ENCODE measurements around the gene CD55.

Gene CD55

DNA sequence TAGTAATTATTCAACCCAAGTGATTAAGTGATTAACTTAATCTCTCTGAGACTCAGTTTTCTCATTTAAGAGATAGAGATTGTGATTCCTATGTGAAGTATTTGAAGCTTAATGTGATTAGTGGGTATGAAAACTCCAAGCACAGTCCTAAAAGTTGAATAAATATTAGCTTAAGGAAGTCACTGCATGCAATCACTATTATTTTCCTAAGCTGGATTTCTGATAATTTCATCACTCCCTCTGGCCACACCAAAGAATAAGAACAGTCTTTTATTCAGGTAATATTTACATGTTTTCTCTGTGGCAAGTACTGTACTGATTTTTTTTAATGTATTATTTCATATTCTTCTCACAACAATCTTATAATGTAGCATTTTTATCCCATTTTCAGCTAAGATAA lies 31.1 kb downstream of the CD55 start:
- H3K9me3 Mint-ChIP-seq: peaks cover 5% of the 10 kb centered on the region
- no peak overlapping the region for H3K27ac Mint-ChIP-seq
- no peaks in the 10 kb centered on the region for H3K27me3 Mint-ChIP-seq
- peaks cover 90% of the 10 kb centered on the region for H3K36me3 Mint-ChIP-seq (ENCODE audit: low read depth)
- H3K4me3 Mint-ChIP-seq: no peak overlapping the region
- H3K4me1 Mint-ChIP-seq (ENCODE audit: low read depth): peaks cover 92% of the 10 kb centered on the region

DNA sequence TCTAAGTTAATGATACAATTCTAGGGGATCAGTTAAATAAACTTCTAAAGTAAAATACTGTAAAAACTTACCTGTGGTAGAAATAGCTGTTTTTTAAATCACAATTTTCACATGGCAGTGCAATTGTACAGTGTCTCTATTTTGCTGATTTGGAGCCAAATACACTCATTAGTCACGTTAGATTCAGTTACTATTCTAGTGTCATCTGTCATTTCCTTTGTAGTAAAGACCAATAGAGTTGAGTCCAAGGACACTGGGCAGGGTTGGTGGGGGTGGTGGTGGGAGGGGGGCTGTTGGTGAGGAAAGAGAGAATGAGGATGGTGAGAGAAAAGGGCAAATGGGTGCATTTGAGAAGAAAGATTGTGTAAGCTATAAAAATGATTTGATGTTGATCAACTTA lies 33.6 kb downstream of the CD55 start:
- Mint-ChIP-seq H3K9me3 (peaks cover 5% of the 10 kb centered on the region), H3K27ac (peak overlapping the region; percentile 20), H3K27me3 (no peaks in the 10 kb centered on the region), H3K4me3 (no peak overlapping the region), H3K4me1 (ENCODE audit: low read depth) (peaks cover 90% of the 10 kb centered on the region), H3K36me3 (ENCODE audit: low read depth) (peaks cover 89% of the 10 kb centered on the region)

DNA sequence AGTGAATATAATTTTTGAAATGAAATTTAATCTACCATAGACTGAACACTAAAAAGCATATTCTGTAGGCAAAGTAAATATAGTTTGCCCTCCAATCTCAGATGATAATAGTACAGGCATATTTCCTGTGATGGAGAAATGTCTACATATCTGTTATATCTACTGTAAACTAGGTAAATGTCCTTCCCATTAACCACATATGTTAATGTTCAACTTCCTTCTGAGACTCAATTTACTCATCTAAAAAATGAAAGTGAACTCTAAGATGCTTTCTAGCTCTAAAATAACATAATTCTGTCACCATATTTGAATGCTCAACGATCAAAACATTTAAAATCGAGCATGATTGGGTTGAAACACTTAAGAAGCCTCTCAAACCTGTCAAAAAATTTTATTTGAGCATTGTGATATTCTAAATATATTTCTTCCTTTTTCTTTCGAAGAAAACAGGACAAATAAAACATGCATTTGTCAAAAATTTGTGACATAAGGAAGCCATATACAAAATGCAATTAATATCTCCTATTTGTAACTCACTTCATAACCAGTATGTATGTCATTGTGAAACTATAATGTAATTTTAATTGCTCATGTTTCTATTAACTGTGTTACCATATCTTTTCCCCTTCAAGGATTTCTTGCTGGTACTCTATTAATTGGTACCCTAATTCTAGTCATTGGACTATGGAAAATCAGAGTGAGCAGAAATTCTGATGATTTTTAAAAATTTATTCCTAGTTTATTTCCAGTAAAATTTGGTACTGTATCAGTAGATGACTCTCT lies 34.2 kb downstream of the CD55 start:
- no peaks in the 10 kb centered on the region for H3K27me3 Mint-ChIP-seq
- H3K36me3 Mint-ChIP-seq (ENCODE audit: low read depth): peaks cover 83% of the 10 kb centered on the region
- no peak overlapping the region for H3K4me3 Mint-ChIP-seq
- H3K9me3 Mint-ChIP-seq: peaks cover 5% of the 10 kb centered on the region
- H3K27ac Mint-ChIP-seq: no peak overlapping the region
- peaks cover 84% of the 10 kb centered on the region for H3K4me1 Mint-ChIP-seq (ENCODE audit: low read depth)

DNA sequence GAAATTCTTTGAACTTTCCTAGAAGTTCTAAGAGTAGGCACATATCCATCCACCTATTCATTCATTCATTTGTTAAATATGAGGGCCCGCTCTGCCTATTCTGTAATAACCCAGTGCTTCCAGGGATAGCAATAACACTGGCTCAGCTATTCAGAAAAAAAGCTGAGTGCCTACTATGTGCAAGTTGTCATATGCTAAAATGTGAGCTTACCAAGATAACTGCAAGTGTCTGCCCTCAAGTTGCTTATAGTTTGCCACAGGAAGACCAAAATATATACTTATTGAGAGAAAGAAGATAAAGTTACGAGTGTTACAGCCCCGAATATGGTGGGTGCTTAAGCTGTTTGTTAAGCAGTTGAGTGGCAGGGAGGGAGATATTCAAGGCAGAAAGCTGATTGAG lies 39.6 kb downstream of the CD55 start:
- peaks cover 37% of the 10 kb centered on the region for H3K4me1 Mint-ChIP-seq (ENCODE audit: low read depth)
- H3K4me3 Mint-ChIP-seq: no peak overlapping the region
- no peaks in the 10 kb centered on the region for H3K27me3 Mint-ChIP-seq
- peaks cover 35% of the 10 kb centered on the region for H3K36me3 Mint-ChIP-seq (ENCODE audit: low read depth)
- H3K9me3 Mint-ChIP-seq: no peaks in the 10 kb centered on the region
- H3K27ac Mint-ChIP-seq: no peak overlapping the region

DNA sequence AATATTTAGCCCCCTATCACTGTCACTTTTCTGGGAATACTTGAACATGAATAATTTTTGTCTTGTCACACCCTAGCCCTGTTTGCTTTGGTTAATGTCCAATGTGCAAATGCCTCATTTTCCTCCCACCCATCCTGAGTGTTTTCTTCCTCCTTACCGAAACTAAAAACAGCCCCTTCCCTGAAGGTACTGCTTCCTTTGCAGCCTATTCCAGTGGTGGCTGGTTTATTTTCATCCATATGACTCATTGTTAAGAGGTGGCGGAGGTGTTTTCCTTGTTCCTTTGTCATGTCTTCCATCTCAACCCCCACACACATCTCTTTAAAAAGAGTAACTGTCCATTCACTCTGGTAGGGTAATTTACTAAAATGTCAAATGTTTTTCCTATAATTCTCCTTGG lies 40.4 kb downstream of the CD55 start:
- Mint-ChIP-seq H3K36me3 (ENCODE audit: low read depth) (peaks cover 36% of the 10 kb centered on the region), H3K27ac (no peak overlapping the region), H3K27me3 (no peaks in the 10 kb centered on the region), H3K4me3 (no peak overlapping the region), H3K9me3 (no peaks in the 10 kb centered on the region), H3K4me1 (ENCODE audit: low read depth) (peaks cover 28% of the 10 kb centered on the region)

DNA sequence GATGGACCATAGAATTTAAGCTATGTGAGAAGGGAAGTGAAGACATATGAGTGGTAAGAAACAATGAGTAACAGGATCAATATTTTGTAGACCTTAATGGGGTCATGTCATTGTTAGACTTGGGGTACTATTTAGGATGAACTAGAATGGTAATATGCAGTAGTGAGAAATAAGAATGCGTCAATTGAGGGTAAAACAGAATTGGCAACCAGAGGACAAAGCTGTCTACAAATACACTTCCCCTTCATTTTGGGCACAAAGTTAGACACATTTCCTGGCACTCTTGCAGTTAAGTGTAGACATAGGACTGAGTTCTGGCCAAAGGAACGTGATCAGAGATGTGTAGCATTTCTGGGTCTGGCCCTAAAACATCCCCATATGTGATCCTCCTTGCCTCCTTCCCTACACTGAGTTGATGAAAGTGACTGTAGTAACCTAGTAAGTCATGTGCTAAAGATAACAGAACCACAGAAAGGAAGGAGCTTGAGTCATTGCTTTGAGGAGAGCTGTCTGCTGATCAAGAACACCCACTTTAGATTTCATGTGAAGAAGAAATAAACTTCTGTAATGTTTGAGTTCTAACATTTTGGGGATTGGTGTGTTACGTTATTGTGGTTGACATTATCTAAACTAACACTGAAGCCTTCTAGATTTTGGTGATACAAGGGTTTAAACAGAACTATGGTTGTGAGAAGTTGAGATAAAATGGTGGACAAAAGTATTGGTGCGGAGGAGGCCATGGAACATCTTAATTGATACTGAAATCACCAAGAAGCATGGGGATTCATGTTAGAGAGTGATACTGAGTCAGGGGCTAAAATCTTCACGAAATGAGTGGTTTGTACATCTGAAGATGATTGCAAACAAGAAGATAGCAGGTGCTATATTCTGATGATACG lies 41.7 kb downstream of the CD55 start:
- Mint-ChIP-seq H3K4me3 (no peak overlapping the region), H3K4me1 (ENCODE audit: low read depth) (peaks cover 15% of the 10 kb centered on the region), H3K27ac (no peak overlapping the region), H3K36me3 (ENCODE audit: low read depth) (peaks cover 35% of the 10 kb centered on the region), H3K27me3 (no peaks in the 10 kb centered on the region), H3K9me3 (no peaks in the 10 kb centered on the region)

DNA sequence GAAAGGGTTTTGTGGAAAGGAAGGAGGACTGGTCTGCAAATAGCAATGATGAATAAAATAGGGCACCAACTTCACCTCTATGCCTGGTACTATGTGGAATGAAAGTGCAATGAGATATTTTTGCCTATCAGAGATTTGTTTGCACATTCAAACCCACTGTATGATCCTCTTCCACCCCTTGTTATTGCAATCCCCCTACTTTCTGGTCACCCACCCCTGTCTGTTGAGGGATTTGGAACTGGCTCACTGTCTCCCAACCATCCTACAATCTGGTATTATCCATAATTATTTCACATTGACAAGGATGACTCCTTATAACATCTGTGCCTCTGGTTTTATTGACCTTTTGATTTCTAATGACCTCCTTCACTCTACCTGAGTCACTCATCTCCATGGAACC lies 42.4 kb downstream of the CD55 start:
- Mint-ChIP-seq H3K4me3 (no peak overlapping the region), H3K36me3 (ENCODE audit: low read depth) (peaks cover 34% of the 10 kb centered on the region), H3K27me3 (no peaks in the 10 kb centered on the region), H3K4me1 (ENCODE audit: low read depth) (peaks cover 8% of the 10 kb centered on the region), H3K27ac (no peak overlapping the region), H3K9me3 (no peaks in the 10 kb centered on the region)

DNA sequence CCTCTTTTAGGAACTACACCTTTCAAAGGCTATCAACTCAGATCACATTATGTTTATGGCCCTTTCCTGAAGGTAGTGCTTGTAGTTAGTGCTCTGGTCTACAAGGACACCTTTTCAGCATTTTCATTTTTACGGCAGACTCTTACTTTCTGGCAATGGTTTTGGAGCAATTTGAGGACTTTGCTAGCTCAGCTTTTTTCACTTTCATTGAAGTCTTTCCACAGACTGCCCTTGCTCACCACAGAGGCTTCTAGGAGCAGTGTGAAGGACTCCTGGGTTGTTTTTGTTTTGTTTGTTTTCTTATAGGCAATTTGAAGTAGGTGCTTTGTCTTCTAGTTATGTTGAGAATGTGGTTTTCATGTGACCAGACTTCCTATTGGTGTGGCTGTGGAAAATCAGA lies 43.1 kb downstream of the CD55 start:
- H3K4me1 Mint-ChIP-seq (ENCODE audit: low read depth): peaks cover 7% of the 10 kb centered on the region
- H3K36me3 Mint-ChIP-seq (ENCODE audit: low read depth): peaks cover 31% of the 10 kb centered on the region
- no peak overlapping the region for H3K27ac Mint-ChIP-seq
- H3K4me3 Mint-ChIP-seq: no peak overlapping the region
- H3K27me3 Mint-ChIP-seq: no peaks in the 10 kb centered on the region
- H3K9me3 Mint-ChIP-seq: no peaks in the 10 kb centered on the region

DNA sequence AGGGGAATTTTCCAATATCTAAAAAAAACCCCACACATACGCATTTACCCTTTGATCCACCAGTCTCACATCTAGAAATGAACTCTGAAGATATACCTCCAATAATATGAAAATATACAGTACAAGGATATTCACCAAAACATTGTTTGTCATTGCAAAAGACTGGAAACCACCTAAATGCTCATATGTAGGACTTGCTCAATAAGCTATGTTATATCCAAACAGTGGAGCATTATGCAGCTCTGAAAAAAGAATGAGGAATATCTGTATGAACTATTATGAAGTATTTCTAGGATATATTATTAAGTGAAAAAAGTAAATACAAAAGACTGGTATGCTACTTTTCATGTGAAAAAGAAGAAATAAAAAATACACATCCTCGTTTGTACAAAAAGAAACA lies 43.6 kb downstream of the CD55 start:
- H3K27ac Mint-ChIP-seq: no peak overlapping the region
- peaks cover 4% of the 10 kb centered on the region for H3K4me1 Mint-ChIP-seq (ENCODE audit: low read depth)

DNA sequence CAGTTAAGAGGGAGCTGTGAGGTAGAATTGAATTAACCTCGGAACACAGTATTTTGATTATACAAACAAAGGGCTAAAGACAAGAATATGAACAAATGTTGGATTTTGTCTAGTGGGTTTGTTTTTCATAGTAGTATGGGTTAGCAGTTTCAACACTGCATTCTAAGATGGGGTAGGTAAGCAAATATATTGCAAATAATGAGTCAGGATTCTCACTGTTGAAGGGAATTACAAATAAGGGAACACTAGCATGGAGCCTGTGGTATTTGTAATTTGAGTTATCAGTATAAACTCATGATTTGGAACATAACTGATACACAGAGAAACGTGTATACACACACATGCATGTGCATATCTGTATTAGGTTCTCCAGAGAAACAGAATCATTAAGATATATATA lies 44.5 kb downstream of the CD55 start:
- H3K4me1 Mint-ChIP-seq (ENCODE audit: low read depth): peaks cover 13% of the 10 kb centered on the region
- H3K4me3 Mint-ChIP-seq: no peak overlapping the region
- H3K36me3 Mint-ChIP-seq (ENCODE audit: low read depth): peaks cover 35% of the 10 kb centered on the region
- H3K27ac Mint-ChIP-seq: no peak overlapping the region
- H3K9me3 Mint-ChIP-seq: no peaks in the 10 kb centered on the region
- H3K27me3 Mint-ChIP-seq: no peaks in the 10 kb centered on the region

More for the DNA sequence above, 43.6 kb downstream of the CD55 start:
- Mint-ChIP-seq H3K9me3 (no peaks in the 10 kb centered on the region), H3K27me3 (no peaks in the 10 kb centered on the region), H3K36me3 (ENCODE audit: low read depth) (peaks cover 26% of the 10 kb centered on the region), H3K4me3 (no peak overlapping the region)

DNA sequence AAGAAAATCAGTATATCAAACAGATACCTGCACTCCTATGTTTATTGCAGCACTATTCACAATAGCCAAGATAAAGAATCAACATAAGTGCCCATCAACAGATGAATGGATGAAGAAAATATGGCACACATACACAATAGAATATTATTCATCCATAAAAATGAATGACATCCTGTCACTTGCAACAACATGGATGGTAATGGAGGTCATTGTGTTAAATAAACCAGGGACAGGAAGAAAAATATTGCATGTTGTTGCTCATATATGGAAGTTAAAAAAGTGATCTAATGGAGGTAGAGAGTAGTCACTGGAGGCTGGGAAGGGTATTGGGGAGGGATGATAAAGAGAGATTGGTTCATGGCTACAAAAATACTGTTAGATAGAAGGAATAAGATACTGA lies 67.2 kb downstream of the CD55 start:
- peaks cover 17% of the 10 kb centered on the region for H3K9me3 Mint-ChIP-seq
- H3K27ac Mint-ChIP-seq: peak overlapping the region; percentile 23
- no peak overlapping the region for H3K4me3 Mint-ChIP-seq
- H3K36me3 Mint-ChIP-seq (ENCODE audit: low read depth): peaks cover 8% of the 10 kb centered on the region
- no peaks in the 10 kb centered on the region for H3K27me3 Mint-ChIP-seq
- peaks cover 23% of the 10 kb centered on the region for H3K4me1 Mint-ChIP-seq (ENCODE audit: low read depth)

DNA sequence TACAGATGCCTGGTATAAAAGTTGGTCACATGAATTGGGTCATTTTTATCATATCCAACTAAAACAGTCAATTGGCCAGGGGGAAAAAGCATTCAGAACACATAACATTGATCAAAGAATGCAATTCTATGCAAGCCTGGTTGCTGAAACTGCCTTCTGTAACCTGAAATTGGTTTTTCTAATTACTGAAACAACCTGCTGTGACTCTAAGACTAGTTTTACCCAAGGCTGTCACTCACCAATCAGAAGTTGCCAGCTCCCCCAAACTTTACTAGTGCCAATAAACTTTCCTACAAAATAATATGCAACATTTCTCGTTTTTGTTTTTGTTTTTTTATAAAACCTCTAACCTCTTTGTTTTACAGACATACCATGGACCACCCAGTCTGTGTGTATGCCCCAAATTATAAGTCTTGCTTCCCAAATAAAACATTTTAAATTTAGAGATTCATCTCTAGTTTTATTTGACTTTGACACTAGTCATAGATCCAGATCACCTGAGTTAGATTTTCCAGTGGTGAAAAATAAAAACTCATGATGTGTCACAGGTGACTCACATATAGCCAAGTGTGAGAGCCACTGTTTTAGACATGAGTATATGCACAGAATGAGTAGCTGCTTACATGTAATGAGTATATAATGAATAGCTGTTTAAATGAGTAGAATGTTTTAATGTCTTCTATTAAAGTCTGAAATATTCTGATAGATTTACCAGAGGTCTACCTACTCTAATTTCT lies 68.4 kb downstream of the CD55 start:
- Mint-ChIP-seq H3K27ac (peak overlapping the region; percentile 95), H3K4me3 (peak overlapping the region; percentile 60), H3K9me3 (peaks cover 14% of the 10 kb centered on the region), H3K27me3 (no peaks in the 10 kb centered on the region), H3K4me1 (ENCODE audit: low read depth) (peaks cover 23% of the 10 kb centered on the region), H3K36me3 (ENCODE audit: low read depth) (peaks cover 8% of the 10 kb centered on the region)

DNA sequence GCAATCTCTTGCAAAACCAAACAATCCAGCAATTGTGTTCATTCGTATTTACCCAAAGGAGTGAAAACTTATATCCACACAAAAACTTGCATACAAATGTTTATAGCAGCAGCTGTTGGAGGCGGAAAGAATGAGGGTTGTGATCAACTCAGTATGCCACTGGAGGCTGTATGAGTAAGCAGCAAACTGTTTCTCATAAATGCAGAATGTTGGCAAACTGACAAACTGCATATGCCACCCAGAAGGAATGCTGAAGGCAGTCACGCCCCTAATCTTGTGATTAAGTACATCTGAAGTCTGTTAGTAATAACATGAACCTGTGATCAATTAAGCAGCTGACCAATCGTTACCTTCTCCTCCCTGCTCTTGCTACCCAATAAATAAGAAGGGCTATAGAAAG lies 72.1 kb downstream of the CD55 start:
- H3K27me3 Mint-ChIP-seq: no peaks in the 10 kb centered on the region
- H3K9me3 Mint-ChIP-seq: peaks cover 3% of the 10 kb centered on the region
- H3K4me1 Mint-ChIP-seq (ENCODE audit: low read depth): peaks cover 29% of the 10 kb centered on the region
- no peak overlapping the region for H3K27ac Mint-ChIP-seq
- H3K4me3 Mint-ChIP-seq: no peak overlapping the region
- H3K36me3 Mint-ChIP-seq (ENCODE audit: low read depth): no peaks in the 10 kb centered on the region

DNA sequence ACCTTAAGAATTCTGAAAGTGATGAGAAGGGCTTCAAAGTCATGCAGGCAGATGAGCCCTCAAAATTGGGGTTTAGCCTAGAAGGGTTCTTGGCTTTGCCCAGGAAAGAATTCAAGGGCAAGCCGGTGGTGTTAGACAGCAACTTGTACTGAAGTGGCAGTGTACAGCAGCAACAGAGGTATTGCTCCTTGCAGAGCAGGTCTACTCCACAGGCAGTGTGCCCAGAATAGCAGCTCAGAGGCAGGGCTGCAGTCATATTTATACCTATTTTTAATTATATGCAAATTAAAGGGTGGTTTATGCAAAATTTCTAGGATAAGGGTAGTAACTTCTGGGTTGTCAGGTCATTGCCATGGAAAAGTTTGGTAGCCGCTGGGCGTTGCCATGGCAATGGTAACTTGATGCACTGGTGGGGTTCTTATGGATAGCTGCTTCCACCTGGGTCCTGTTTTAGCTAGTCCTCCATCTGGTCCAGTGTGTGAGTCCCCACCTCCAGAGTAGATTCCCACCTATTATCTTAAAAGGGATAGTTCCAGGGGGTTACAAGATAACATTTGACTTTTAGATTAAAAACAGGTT lies 74.8 kb downstream of the CD55 start:
- Mint-ChIP-seq H3K36me3 (ENCODE audit: low read depth) (no peaks in the 10 kb centered on the region), H3K27me3 (no peaks in the 10 kb centered on the region), H3K9me3 (peaks cover 5% of the 10 kb centered on the region), H3K4me1 (ENCODE audit: low read depth) (peaks cover 12% of the 10 kb centered on the region), H3K27ac (no peak overlapping the region), H3K4me3 (no peak overlapping the region)

All from stimulated activated naive CD8-positive, alpha-beta T cell treated with anti-CD3 and anti-CD28 coated beads, Interleukin-15, Interleukin-2, amounts not matched to agents 100 ng/mL and 50 ng/mL, for 24 hours (primary cell).